ENCODE data around the gene KRTAP10-3.

DNA sequence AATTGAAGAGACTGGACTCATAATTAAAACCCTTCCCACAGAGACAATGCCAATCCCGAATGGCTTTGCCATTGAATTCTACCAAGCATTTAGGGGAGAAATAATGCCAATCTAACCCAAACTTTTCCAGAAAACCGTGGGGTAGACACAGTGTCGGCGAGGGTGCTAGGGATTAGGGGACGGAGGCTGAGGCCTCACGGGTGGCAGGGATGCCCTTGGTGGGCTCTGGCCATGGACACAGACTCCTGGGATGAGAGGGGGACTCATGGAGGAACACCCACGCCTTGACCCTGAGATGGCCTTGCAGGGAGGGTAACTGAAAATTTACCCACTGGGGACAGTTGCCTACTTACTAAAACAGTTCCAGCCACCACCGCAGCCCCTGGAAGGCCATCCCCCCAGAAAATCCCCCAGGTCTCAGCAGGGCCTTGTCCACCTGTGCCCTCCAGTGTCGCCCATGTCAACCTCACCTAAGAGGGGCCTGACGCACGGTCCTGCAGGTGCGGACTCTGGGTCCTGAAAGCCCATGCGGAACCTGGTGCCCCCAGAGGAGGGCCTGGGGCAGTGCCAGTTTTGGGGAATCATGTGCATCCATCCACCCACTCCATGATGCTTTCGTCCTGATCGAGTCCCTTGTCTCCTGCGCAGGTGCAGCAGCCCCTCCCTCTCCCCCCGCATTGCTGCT, 19.9 kb upstream of the KRTAP10-3 start:
- TF ChIP-seq, protein P1, sequence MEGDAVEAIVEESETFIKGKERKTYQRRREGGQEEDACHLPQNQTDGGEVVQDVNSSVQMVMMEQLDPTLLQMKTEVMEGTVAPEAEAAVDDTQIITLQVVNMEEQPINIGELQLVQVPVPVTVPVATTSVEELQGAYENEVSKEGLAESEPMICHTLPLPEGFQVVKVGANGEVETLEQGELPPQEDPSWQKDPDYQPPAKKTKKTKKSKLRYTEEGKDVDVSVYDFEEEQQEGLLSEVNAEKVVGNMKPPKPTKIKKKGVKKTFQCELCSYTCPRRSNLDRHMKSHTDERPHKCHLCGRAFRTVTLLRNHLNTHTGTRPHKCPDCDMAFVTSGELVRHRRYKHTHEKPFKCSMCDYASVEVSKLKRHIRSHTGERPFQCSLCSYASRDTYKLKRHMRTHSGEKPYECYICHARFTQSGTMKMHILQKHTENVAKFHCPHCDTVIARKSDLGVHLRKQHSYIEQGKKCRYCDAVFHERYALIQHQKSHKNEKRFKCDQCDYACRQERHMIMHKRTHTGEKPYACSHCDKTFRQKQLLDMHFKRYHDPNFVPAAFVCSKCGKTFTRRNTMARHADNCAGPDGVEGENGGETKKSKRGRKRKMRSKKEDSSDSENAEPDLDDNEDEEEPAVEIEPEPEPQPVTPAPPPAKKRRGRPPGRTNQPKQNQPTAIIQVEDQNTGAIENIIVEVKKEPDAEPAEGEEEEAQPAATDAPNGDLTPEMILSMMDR (conservative IDR thresholded peaks at IDR 0.05 in 1 of 2, IDR thresholded peaks at IDR 0.05 in 1 of 2; ENCODE audit: low read depth in 1 of 2, low read length in 2 of 2) = no peak
- no peak for TF ChIP-seq EZH2 (IDR thresholded peaks at IDR 0.05; ENCODE audit: low read length, missing control alignments)
